ENCODE results near the gene FILIP1.

Gene FILIP1

GRCh38 chr6:75273009-75273408 lies 220.6 kb downstream of the FILIP1 start:
- no peaks in the 10 kb centered on the region for H3K9me3 ChIP-seq (ENCODE audit: insufficient read depth, low read length)
- H3K9ac ChIP-seq (ENCODE audit: low read length) = no peak overlapping the region
- H3K79me2 ChIP-seq (ENCODE audit: insufficient read depth, low read length) = peaks cover 88% of the 10 kb centered on the region
- H3K9me2 ChIP-seq (replicated peaks; ENCODE audit: insufficient read depth, low read length) = no peaks in the 10 kb centered on the region
- H3K4me2 ChIP-seq (ENCODE audit: low read depth, low read length, poor library complexity, severe bottlenecking) = no peak overlapping the region
- TF ChIP-seq CTCF (IDR thresholded peaks at IDR 0.05; ENCODE audit: insufficient read depth, low read length, poor library complexity, severe bottlenecking) = no peak
- H3K27me3 ChIP-seq (ENCODE audit: low read length) = no peaks in the 10 kb centered on the region
- H4K20me1 ChIP-seq (ENCODE audit: low read depth, low read length) = peaks cover 3% of the 10 kb centered on the region; the same call in 1 of the 2 replicates
- H3K4me3 ChIP-seq (ENCODE audit: insufficient read depth, low read length, poor library complexity, severe bottlenecking) = no peak overlapping the region
- H3K36me3 ChIP-seq (ENCODE audit: low read length) = no peaks in the 10 kb centered on the region
- no peak overlapping the region for H3K27ac ChIP-seq (ENCODE audit: low read depth, low read length)
- H3F3A ChIP-seq (ENCODE audit: insufficient read depth) = peaks cover 4% of the 10 kb centered on the region; the same call in 1 of the 2 replicates
- no peak overlapping the region for H2AFZ ChIP-seq (ENCODE audit: low read depth, low read length, severe bottlenecking)

DNA sequence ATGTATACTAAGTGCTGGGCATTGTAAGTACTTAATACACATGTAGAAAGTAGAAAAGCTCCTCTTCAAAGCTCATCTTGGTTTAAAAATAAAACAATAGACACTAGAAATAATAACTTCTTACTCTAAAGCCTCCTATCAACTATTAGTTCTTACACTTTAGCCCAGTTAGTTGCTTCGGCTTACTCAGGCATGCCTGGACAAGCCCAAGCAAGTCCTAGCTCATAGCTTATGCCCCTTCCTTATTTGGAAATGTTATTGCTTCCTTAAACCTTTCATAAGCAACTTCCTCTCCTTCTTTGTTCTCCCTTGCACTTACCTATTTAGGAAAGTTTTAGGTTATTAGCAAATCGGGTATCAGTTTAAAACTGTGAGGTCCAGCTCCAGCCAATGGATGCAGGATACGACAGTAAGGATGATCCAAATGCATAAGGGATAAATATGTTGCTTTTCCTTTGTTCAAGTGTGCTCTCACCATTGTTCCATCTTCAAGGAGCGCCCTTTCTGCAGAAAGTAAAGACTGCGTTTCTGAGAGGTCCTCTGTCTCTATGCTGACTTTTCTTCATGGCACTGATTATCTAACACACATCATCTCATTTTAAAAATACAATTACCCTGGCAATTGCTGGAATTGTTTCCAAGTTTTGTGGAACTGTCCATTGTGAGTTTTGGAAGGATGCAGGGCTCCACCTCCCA lies 221.3 kb downstream of the FILIP1 start:
- Histone ChIP-seq H2AFZ (ENCODE audit: low read depth, low read length, severe bottlenecking) (no peak overlapping the region), H4K20me1 (ENCODE audit: low read depth, low read length) (peaks cover 3% of the 10 kb centered on the region; the same call in 1 of the 2 replicates), H3K4me2 (ENCODE audit: low read depth, low read length, poor library complexity, severe bottlenecking) (no peak overlapping the region), H3F3A (ENCODE audit: insufficient read depth) (peaks cover 8% of the 10 kb centered on the region; the same call in 1 of the 2 replicates), H3K4me3 (ENCODE audit: insufficient read depth, low read length, poor library complexity, severe bottlenecking) (no peak overlapping the region), H3K79me2 (ENCODE audit: insufficient read depth, low read length) (peaks cover 86% of the 10 kb centered on the region), H3K9me3 (ENCODE audit: insufficient read depth, low read length) (no peaks in the 10 kb centered on the region), H3K27ac (ENCODE audit: low read depth, low read length) (peak overlapping the region; percentile 28; the same call in 1 of the 2 replicates), H3K9me2 (replicated peaks; ENCODE audit: insufficient read depth, low read length) (no peaks in the 10 kb centered on the region), H3K27me3 (ENCODE audit: low read length) (no peaks in the 10 kb centered on the region), H3K9ac (ENCODE audit: low read length) (no peak overlapping the region), H3K36me3 (ENCODE audit: low read length) (no peaks in the 10 kb centered on the region)
- TF ChIP-seq CTCF (IDR thresholded peaks at IDR 0.05; ENCODE audit: insufficient read depth, low read length, poor library complexity, severe bottlenecking) (no peak), EZH2phosphoT487 (conservative IDR thresholded peaks at IDR 0.05; ENCODE audit: low read length) (no peak)

GRCh38 chr6:75268988-75269354 lies 224.6 kb downstream of the FILIP1 start:
- no peak overlapping the region for H3K4me2 ChIP-seq (ENCODE audit: low read depth, low read length, poor library complexity, severe bottlenecking)
- no peaks in the 10 kb centered on the region for H3K27me3 ChIP-seq (ENCODE audit: low read length)
- H3F3A ChIP-seq (ENCODE audit: insufficient read depth) = peaks cover 8% of the 10 kb centered on the region; the same call in 1 of the 2 replicates
- H3K9me3 ChIP-seq (ENCODE audit: insufficient read depth, low read length) = no peaks in the 10 kb centered on the region
- H3K27ac ChIP-seq (ENCODE audit: low read depth, low read length) = no peak overlapping the region
- H3K79me2 ChIP-seq (ENCODE audit: insufficient read depth, low read length) = peaks cover 75% of the 10 kb centered on the region
- H2AFZ ChIP-seq (ENCODE audit: low read depth, low read length, severe bottlenecking) = no peak overlapping the region
- peaks cover 13% of the 10 kb centered on the region; the same call in 1 of the 2 replicates for H4K20me1 ChIP-seq (ENCODE audit: low read depth, low read length)
- H3K4me3 ChIP-seq (ENCODE audit: insufficient read depth, low read length, poor library complexity, severe bottlenecking) = no peak overlapping the region
- TF ChIP-seq EZH2phosphoT487 (conservative IDR thresholded peaks at IDR 0.05; ENCODE audit: low read length) (no peak), CTCF (IDR thresholded peaks at IDR 0.05; ENCODE audit: insufficient read depth, low read length, poor library complexity, severe bottlenecking) (no peak)
- peaks cover 7% of the 10 kb centered on the region; the same call in 1 of the 2 replicates for H3K36me3 ChIP-seq (ENCODE audit: low read length)
- no peaks in the 10 kb centered on the region for H3K9me2 ChIP-seq (replicated peaks; ENCODE audit: insufficient read depth, low read length)
- H3K9ac ChIP-seq (ENCODE audit: low read length) = no peak overlapping the region

Data from SU-DHL-6 (cell line).